GM12878 (cell line): ENCODE measurements around the gene KBTBD3. TPM values are rescaled to one million over a fixed set of nuclear protein-coding genes. Genes with fewer than 3 reads are reported as not detected.

Source experiments
- ATAC-seq: fragments of 200-7000 bp; cut with Tn5 transposase; 3 replicates; pipeline ENCODE4 v1.9.1; 2020; ENCODE audit warnings: mild to moderate bottlenecking, moderate library complexity
- BruUV-seq: library from RNA; stranded (reverse); fragments of 400-500 nt; replicated peaks from 2 replicates; lab custom pipeline; 2021; lab: Mats Ljungman, UMichigan
- CTCF ChIA-PET: fragments of 300-600 bp; sonication (Branson Sonifier 250); formaldehyde crosslinking; extraction: SDS; loops from one replicate; lab custom pipeline; 2021; ENCODE audit warnings: inconsistent platforms; lab: Yijun Ruan, JAX
- POLR2A ChIA-PET: fragments of 350-600 bp; formaldehyde crosslinking; extraction: SDS; loops from one replicate; lab custom pipeline; 2021; ENCODE audit warnings: inconsistent platforms; lab: Charles Lee
- RAD21 ChIA-PET: fragments of 300-600 bp; sonication (Branson Sonifier 250); formaldehyde crosslinking; loops from one replicate; lab custom pipeline; 2023; ENCODE audit warnings: antibody characterized with exemption; ENCODE audit not compliant: unreplicated experiment; lab: Charles Lee
- SMC1A ChIA-PET: fragments of 300-600 bp; sonication (Branson Sonifier 250); formaldehyde crosslinking; loops from one replicate; lab custom pipeline; 2023; ENCODE audit not compliant: unreplicated experiment, uncharacterized antibody; lab: Charles Lee
- DNase-seq: peaks from one replicate; pipeline ENCODE4 v3.0.0-alpha.2; 2011; ENCODE audit warnings: low read depth, low spot score
- FAIRE-seq: peaks from 3 replicates; lab custom pipeline; 2011; peaks lifted over from hg19 to GRCh38; lab: Jason Lieb, UNC
- H2AFZ ChIP-seq: 2 replicates; pipeline ENCODE4 v1.6.0; 2011; ENCODE audit warnings: low read depth, low read length, control low read depth; ENCODE audit not compliant: control insufficient read depth
- H3K27ac ChIP-seq: 2 replicates; pipeline ENCODE4 v1.5.1; 2011; ENCODE audit warnings: control low read depth; ENCODE audit not compliant: control insufficient read depth, insufficient read depth
- H3K27me3 ChIP-seq, 2 experiments: replicated peaks in 1 of 2; 2 replicates each; pipeline versions ENCODE4 v1.6.0 to v1.6.1; 2011; ENCODE audit warnings: low read length in 1 of 2; ENCODE audit not compliant: control insufficient read depth in 2 of 2, insufficient read depth in 2 of 2
- H3K36me3 ChIP-seq, 2 experiments: 2 replicates each; pipeline ENCODE4 v1.5.1; 2011; ENCODE audit warnings: low read length in 1 of 2; ENCODE audit not compliant: control insufficient read depth in 2 of 2, insufficient read depth in 2 of 2
- H3K4me1 ChIP-seq: 2 replicates; pipeline ENCODE4 v1.6.1; 2011; ENCODE audit warnings: mild to moderate bottlenecking, low read length, moderate library complexity, mixed read lengths; ENCODE audit not compliant: control insufficient read depth, insufficient read depth
- H3K4me2 ChIP-seq: 2 replicates; pipeline ENCODE4 v1.6.0; 2011; ENCODE audit warnings: control low read depth; ENCODE audit not compliant: control insufficient read depth, insufficient read depth
- H3K4me3 ChIP-seq: fragments of 200-600 bp; sonication (generic); 2 replicates; pipeline ENCODE4 v1.5.1; 2016
- H3K79me2 ChIP-seq: 2 replicates; pipeline ENCODE4 v1.6.0; 2011; ENCODE audit warnings: low read length; ENCODE audit not compliant: control insufficient read depth, insufficient read depth
- H3K9ac ChIP-seq: 2 replicates; pipeline ENCODE4 v1.8.0; 2011; ENCODE audit warnings: low read length, control low read depth, mixed read lengths; ENCODE audit not compliant: control insufficient read depth, insufficient read depth
- H3K9me3 ChIP-seq: replicated peaks from 3 replicates; pipeline ENCODE4 v1.5.1; 2011; ENCODE audit warnings: mild to moderate bottlenecking, low read length; ENCODE audit not compliant: control insufficient read depth, insufficient read depth
- H4K20me1 ChIP-seq: 2 replicates; pipeline ENCODE4 v1.6.0; 2011; ENCODE audit not compliant: control insufficient read depth, insufficient read depth
- ELK1 ChIP-seq: IDR thresholded peaks from 2 replicates; pipeline ENCODE4 v1.6.1; 2012; ENCODE audit warnings: low read depth, low read length, improper control_type of control experiment
- FOXK2 ChIP-seq: fragments of 450-650 bp; IDR thresholded peaks from 2 replicates; pipeline ENCODE4 v1.6.1; 2017; ENCODE audit warnings: mild to moderate bottlenecking, moderate library complexity
- USF1 ChIP-seq: IDR thresholded peaks from 2 replicates; pipeline ENCODE4 v1.6.1; 2011; ENCODE audit warnings: borderline replicate concordance, low read depth, mild to moderate bottlenecking, moderate library complexity, mixed read lengths, low read length; ENCODE audit not compliant: insufficient read depth; ENCODE audit errors: extremely low read length
- ZBTB33 ChIP-seq: fragments of 450-650 bp; IDR thresholded peaks from 2 replicates; pipeline ENCODE4 v1.6.1; 2017; ENCODE audit warnings: mild to moderate bottlenecking
- ZNF592 ChIP-seq: fragments of 450-650 bp; IDR thresholded peaks from 2 replicates; pipeline ENCODE4 v1.6.1; 2017; ENCODE audit warnings: mild to moderate bottlenecking, moderate library complexity
- in situ Hi-C: fragments of 300-500 bp; cut with MboI; formaldehyde crosslinking; loops from 9 replicates; pipeline ENCODE4 v1.14.3; 2018; ENCODE audit warnings: mixed read lengths
- intact Hi-C: fragments of 100-400 bp; cut with micrococcal nuclease; formaldehyde crosslinking; loops from one replicate; pipeline ENCODE4 v1.14.2; 2022; ENCODE audit not compliant: unreplicated experiment
- polyA plus RNA-seq, 11 experiments: library from polyadenylated mRNA; depleted of rRNA in 4 of 11; unstranded in 6 of 11; stranded (reverse) in 5 of 11; fragments of >200 nt; fragmentation: Nextera tagmentation in 4 of 11; fragmentation: Illumina TruSeq in 1 of 11; extraction: Ambion mirVana in 4 of 11; extraction: Trizol in 1 of 11; gene quantifications; 1 replicate in 1 of 11; 2 replicates in 10 of 11; pipeline versions ENCODE4 v1.2.1 to v1.2.3, GENCODE V29; 2011 to 2016; ENCODE audit warnings: inconsistent platforms in 2 of 11, missing spikeins in 2 of 11, low read depth in 1 of 11
- total RNA-seq, 4 experiments: library from RNA; depleted of rRNA in 3 of 4; stranded (reverse); fragments of >200 nt in 3 of 4; fragmentation: Illumina TruSeq in 1 of 4; extraction: Trizol in 1 of 4; gene quantifications; 2 replicates each; pipeline versions ENCODE4 v1.2.1 to v1.2.3, GENCODE V29; 2013 to 2021

KBTBD3 gene
- total and polyA plus RNA-seq, 10 of the 15 experiments (the other 5 are each of a cell fraction or from before 2014, with no cell fraction given), result 1.9 to 18.1 (median 8.4) TPM

- Histone ChIP-seq H3K79me2 (no peaks in the 10 kb centered on the region), H3K4me2 (no peak overlapping the region), H3K27ac (no peak overlapping the region)
- BruUV-seq, result no TSS peak
- RAD21 ChIA-PET, result no interaction called here
- TF ChIP-seq ELK1 (no peak), FOXK2 (no peak), ZBTB33 (no peak), ZNF592 (no peak), USF1 (no peak)
- TF ChIP-seq, all 136 proteins: peak for 0
- H3K9ac ChIP-seq, result no peak overlapping the region
- H4K20me1 ChIP-seq, result no peaks in the 10 kb centered on the region
- ChIA-PET CTCF (no interaction called here), SMC1A (interaction anchor here (0.6 kb wide), 1 partner anchor 64 kb away, joined by 3 read pairs; no protein-coding TSS in a partner anchor), POLR2A (no interaction called here)
- ATAC-seq (no peak), FAIRE-seq (no peak), DNase-seq (no peak)
- H3K4me3 ChIP-seq, result no peak overlapping the region
- H3K27me3 ChIP-seq, result no peaks in the 10 kb centered on the region
- no peaks in the 10 kb centered on the region for H3K36me3 ChIP-seq
- no peaks in the 10 kb centered on the region for H3K4me1 ChIP-seq
- in situ Hi-C loops (no loop called here), intact Hi-C loops (no loop called here)
- H3K9me3 ChIP-seq, result no peaks in the 10 kb centered on the region
- no peak overlapping the region for H2AFZ ChIP-seq
Measured at GRCh38 chr11:106043540-106043939, 33.6 kb downstream of the KBTBD3 start.
